PC-3 (cell line): ENCODE results near the gene TPST1. TPM values are rescaled to one million over a fixed set of nuclear protein-coding genes. Genes with fewer than 3 reads are reported as not detected.
"Not testable (repeated sequence)": the region's sequence is repeated elsewhere in the genome, so short reads cannot be mapped to it uniquely, and the experiment has no call there.

ENCODE experiments used
- ATAC-seq: fragments of 200-7000 bp; cut with Tn5 transposase; 2 replicates; pipeline ENCODE4 v1.9.1; 2020; ENCODE audit warnings: mild to moderate bottlenecking, moderate library complexity
- BruUV-seq: library from RNA; stranded (reverse); fragments of 400-500 nt; replicated peaks from 2 replicates; lab custom pipeline; 2021; lab: Mats Ljungman, UMichigan
- CTCF ChIA-PET: fragments of 300-600 bp; sonication (Branson Sonifier 250); formaldehyde crosslinking; loops from one replicate; lab custom pipeline; 2022; ENCODE audit warnings: antibody characterized with exemption; lab: Charles Lee
- POLR2A ChIA-PET: fragments of 300-600 bp; sonication (Branson Sonifier 250); formaldehyde crosslinking; loops from one replicate; lab custom pipeline; 2022; ENCODE audit warnings: antibody characterized with exemption; ENCODE audit not compliant: unreplicated experiment; lab: Charles Lee
- DNase-seq: peaks from one replicate; pipeline ENCODE4 v3.0.0-alpha.2; 2015
- H2AFZ ChIP-seq: fragments of 300-600 bp; sonication (generic); 2 replicates; pipeline ENCODE4 v1.6.0; 2016; ENCODE audit warnings: antibody characterized with exemption, low read length
- H3F3A ChIP-seq: fragments of 300-600 bp; sonication (generic); one replicate; pipeline ENCODE4 v1.6.0; 2017; ENCODE audit warnings: antibody characterized with exemption, low read length, control low read depth, mild to moderate bottlenecking; ENCODE audit not compliant: unreplicated experiment
- H3K27ac ChIP-seq: fragments of 300-600 bp; sonication (generic); 2 replicates; pipeline ENCODE4 v1.5.1; 2016; ENCODE audit warnings: mild to moderate bottlenecking, low read length
- H3K27me3 ChIP-seq: fragments of 300-600 bp; sonication (generic); 2 replicates; pipeline ENCODE4 v1.6.1; 2016; ENCODE audit warnings: low read length, mixed read lengths
- H3K36me3 ChIP-seq: fragments of 300-600 bp; sonication (generic); 2 replicates; pipeline ENCODE4 v1.6.1; 2016; ENCODE audit warnings: low read depth, mixed run types, low read length, mixed read lengths
- H3K4me1 ChIP-seq: fragments of 300-600 bp; sonication (generic); 2 replicates; pipeline ENCODE4 v1.5.1; 2016; ENCODE audit warnings: low read length; ENCODE audit not compliant: insufficient read depth
- H3K4me2 ChIP-seq: fragments of 300-600 bp; sonication (generic); 2 replicates; pipeline ENCODE4 v1.6.0; 2016; ENCODE audit warnings: low read length
- H3K4me3 ChIP-seq: fragments of 300-600 bp; sonication (generic); 2 replicates; pipeline ENCODE4 v1.5.1; 2016; ENCODE audit warnings: mild to moderate bottlenecking, low read length, mixed read lengths
- H3K79me2 ChIP-seq: fragments of 300-600 bp; sonication (generic); 2 replicates; pipeline ENCODE4 v1.6.1; 2017; ENCODE audit warnings: low read length, mixed read lengths
- H3K9ac ChIP-seq: fragments of 300-600 bp; sonication (generic); 2 replicates; pipeline ENCODE4 v1.6.0; 2016; ENCODE audit warnings: mild to moderate bottlenecking, low read length
- H3K9me2 ChIP-seq: fragments of 300-600 bp; sonication (generic); replicated peaks from 2 replicates; pipeline ENCODE4 v1.6.1; 2016; ENCODE audit warnings: mixed run types, low read length, mixed read lengths
- H3K9me3 ChIP-seq: fragments of 300-600 bp; sonication (generic); 2 replicates; pipeline ENCODE4 v1.6.1; 2016; ENCODE audit warnings: low read length, mixed read lengths
- H4K20me1 ChIP-seq: fragments of 300-600 bp; sonication (generic); 2 replicates; pipeline ENCODE4 v1.6.1; 2016; ENCODE audit warnings: low read length, mixed read lengths
- EZH2 ChIP-seq: fragments of 300-600 bp; sonication (generic); IDR thresholded peaks from one replicate; pipeline ENCODE4 v1.6.1; 2017; ENCODE audit warnings: antibody characterized with exemption, mild to moderate bottlenecking, low read length; ENCODE audit not compliant: unreplicated experiment
- EZH2phosphoT487 ChIP-seq: fragments of 300-600 bp; sonication (generic); IDR thresholded peaks from 2 replicates; pipeline ENCODE4 v1.6.1; 2018; ENCODE audit warnings: mild to moderate bottlenecking, antibody characterized with exemption, low read length, borderline replicate concordance
- intact Hi-C: fragments of 100-400 bp; cut with micrococcal nuclease; formaldehyde crosslinking; loops from 2 replicates; pipeline ENCODE4 v1.9.0; 2023
- total RNA-seq: library from RNA; depleted of rRNA; stranded (reverse); fragments of >200 nt; gene quantifications from 2 replicates; pipeline ENCODE4 v1.2.3, GENCODE V29; 2014
- TF ChIP-seq, protein P1 (sequence below): fragments of 300-600 bp; sonication (generic); conservative IDR thresholded peaks from 2 replicates; pipeline ENCODE4 v1.5.1; 2017; ENCODE audit warnings: antibody characterized with exemption, low read depth, mild to moderate bottlenecking, low read length

The TPST1 gene
- total RNA-seq, 1 experiment from 2014 or later: 14.4 TPM

DNA sequence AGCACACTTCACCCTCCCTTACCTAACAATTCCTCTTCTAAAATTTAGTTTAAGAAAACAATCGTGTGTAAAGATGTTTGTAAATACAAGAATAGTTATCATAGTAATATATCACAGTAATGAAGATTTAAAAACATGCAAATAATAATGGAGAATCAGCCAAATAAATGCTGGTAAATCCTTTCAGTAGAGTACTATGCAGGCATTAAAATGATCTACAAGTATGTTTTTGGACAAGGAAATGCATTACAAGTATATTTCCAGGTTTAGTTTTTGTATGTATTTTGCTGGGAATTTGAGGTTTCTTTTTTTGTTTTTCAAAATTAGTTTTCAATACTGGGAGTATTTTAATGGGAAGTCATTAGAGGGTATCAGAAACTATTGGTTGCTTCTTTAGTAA, 22.7 kb downstream of the TPST1 start:
- DNase-seq (no peak), ATAC-seq (no peak)
- ChIA-PET POLR2A (no interaction called here), CTCF (no interaction called here)
- Histone ChIP-seq H3K36me3 (no peaks in the 10 kb centered on the region), H3K4me2 (no peak overlapping the region), H3F3A (no peaks in the 10 kb centered on the region), H4K20me1 (no peaks in the 10 kb centered on the region), H3K27ac (no peak overlapping the region), H3K4me3 (no peak overlapping the region), H3K9ac (no peak overlapping the region), H2AFZ (no peak overlapping the region), H3K4me1 (no peaks in the 10 kb centered on the region), H3K9me2 (no peaks in the 10 kb centered on the region), H3K9me3 (no peaks in the 10 kb centered on the region), H3K27me3 (no peaks in the 10 kb centered on the region), H3K79me2 (no peaks in the 10 kb centered on the region)
- intact Hi-C loops: no loop called here
- BruUV-seq: no TSS peak
- TF ChIP-seq, protein P1, sequence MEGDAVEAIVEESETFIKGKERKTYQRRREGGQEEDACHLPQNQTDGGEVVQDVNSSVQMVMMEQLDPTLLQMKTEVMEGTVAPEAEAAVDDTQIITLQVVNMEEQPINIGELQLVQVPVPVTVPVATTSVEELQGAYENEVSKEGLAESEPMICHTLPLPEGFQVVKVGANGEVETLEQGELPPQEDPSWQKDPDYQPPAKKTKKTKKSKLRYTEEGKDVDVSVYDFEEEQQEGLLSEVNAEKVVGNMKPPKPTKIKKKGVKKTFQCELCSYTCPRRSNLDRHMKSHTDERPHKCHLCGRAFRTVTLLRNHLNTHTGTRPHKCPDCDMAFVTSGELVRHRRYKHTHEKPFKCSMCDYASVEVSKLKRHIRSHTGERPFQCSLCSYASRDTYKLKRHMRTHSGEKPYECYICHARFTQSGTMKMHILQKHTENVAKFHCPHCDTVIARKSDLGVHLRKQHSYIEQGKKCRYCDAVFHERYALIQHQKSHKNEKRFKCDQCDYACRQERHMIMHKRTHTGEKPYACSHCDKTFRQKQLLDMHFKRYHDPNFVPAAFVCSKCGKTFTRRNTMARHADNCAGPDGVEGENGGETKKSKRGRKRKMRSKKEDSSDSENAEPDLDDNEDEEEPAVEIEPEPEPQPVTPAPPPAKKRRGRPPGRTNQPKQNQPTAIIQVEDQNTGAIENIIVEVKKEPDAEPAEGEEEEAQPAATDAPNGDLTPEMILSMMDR: no peak
- TF ChIP-seq EZH2phosphoT487 (no peak), EZH2 (no peak)

- ATAC-seq, H2AFZ ChIP-seq, intact Hi-C loops, H3K4me3 ChIP-seq, BruUV-seq, H3K36me3 ChIP-seq, H3K27me3 ChIP-seq, H4K20me1 ChIP-seq, H3K27ac ChIP-seq, H3K4me1 ChIP-seq, POLR2A ChIA-PET, CTCF ChIA-PET, DNase-seq, H3K79me2 ChIP-seq, H3K9me3 ChIP-seq, H3K9me2 ChIP-seq, H3K4me2 ChIP-seq, H3F3A ChIP-seq, H3K9ac ChIP-seq: not testable (repeated sequence)
These were observed 26.4 kb downstream of the TPST1 start for GRCh38 chr7:66231326-66232216.

DNA sequence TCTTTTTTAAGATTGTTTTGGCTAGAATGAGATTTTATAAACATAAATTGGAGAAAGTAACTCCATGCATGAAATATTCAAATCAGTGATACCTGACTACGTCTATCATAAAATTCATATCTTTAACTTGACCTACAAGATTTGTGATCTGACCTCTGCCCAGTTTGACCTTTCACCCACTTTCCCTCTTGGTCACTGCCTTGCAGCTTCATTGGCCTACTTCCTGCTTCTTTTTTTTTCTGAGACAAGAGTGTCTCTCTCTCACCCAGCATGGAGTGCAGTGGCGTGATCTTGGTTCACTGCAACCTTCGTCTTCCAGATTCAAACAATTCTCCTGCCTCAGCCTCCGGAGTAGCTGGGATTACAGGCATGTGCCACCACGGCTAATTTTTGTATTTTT, 28.5 kb downstream of the TPST1 start:
- CTCF ChIA-PET: no interaction called here
- Histone ChIP-seq H3K9ac (no peak overlapping the region), H3K27me3 (no peaks in the 10 kb centered on the region), H3K4me2 (no peak overlapping the region), H3K36me3 (no peaks in the 10 kb centered on the region), H3K27ac (no peak overlapping the region), H3K79me2 (no peaks in the 10 kb centered on the region), H3K4me1 (no peaks in the 10 kb centered on the region), H4K20me1 (no peaks in the 10 kb centered on the region), H2AFZ (no peak overlapping the region), H3K9me3 (no peaks in the 10 kb centered on the region), H3K9me2 (no peaks in the 10 kb centered on the region), H3F3A (no peaks in the 10 kb centered on the region), H3K4me3 (no peak overlapping the region)
- POLR2A ChIA-PET: no interaction called here
- intact Hi-C loops: no loop called here
- TF ChIP-seq, protein P1: no peak
- TF ChIP-seq EZH2phosphoT487 (no peak), EZH2 (no peak)
- no peak for DNase-seq
- ATAC-seq: no peak
- no TSS peak for BruUV-seq
